Measurements from ENCODE around the gene GTF2E1.

The GTF2E1 gene

DNA sequence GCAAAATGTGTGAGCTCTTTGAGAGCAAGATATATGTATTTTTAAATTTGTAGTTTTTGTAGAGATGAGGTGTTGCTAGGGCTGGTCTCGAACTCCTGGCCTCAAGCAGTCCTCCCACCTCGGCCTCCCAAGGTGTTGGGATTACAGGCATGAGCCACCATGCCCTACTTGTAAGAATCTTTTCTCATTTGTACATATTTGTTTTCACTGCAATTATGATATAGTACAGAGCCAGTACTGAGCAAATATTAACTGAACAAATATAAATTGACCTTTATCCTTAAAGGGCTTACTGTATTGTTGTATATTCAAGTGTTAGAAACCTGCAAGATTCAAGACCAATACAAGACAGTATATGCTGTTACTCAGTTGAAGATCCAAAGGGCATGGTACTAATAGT is 53.4 kb downstream of the GTF2E1 start:
- H3K27me3 ChIP-seq (replicated peaks; ENCODE audit: control insufficient read depth, insufficient read depth, low read length): no peaks in the 10 kb centered on the region
- H3K4me3 ChIP-seq (replicated peaks; ENCODE audit: low read depth, low read length): no peak overlapping the region
- TF ChIP-seq, protein P1, sequence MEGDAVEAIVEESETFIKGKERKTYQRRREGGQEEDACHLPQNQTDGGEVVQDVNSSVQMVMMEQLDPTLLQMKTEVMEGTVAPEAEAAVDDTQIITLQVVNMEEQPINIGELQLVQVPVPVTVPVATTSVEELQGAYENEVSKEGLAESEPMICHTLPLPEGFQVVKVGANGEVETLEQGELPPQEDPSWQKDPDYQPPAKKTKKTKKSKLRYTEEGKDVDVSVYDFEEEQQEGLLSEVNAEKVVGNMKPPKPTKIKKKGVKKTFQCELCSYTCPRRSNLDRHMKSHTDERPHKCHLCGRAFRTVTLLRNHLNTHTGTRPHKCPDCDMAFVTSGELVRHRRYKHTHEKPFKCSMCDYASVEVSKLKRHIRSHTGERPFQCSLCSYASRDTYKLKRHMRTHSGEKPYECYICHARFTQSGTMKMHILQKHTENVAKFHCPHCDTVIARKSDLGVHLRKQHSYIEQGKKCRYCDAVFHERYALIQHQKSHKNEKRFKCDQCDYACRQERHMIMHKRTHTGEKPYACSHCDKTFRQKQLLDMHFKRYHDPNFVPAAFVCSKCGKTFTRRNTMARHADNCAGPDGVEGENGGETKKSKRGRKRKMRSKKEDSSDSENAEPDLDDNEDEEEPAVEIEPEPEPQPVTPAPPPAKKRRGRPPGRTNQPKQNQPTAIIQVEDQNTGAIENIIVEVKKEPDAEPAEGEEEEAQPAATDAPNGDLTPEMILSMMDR (IDR thresholded peaks at IDR 0.05; ENCODE audit: insufficient read depth, low read length, poor library complexity, severe bottlenecking): no peak
- DNase-seq (ENCODE audit: extremely low read depth, insufficient read length): no peak
- no peaks in the 10 kb centered on the region for H3K36me3 ChIP-seq (ENCODE audit: control insufficient read depth, insufficient read depth, low read length)

DNA sequence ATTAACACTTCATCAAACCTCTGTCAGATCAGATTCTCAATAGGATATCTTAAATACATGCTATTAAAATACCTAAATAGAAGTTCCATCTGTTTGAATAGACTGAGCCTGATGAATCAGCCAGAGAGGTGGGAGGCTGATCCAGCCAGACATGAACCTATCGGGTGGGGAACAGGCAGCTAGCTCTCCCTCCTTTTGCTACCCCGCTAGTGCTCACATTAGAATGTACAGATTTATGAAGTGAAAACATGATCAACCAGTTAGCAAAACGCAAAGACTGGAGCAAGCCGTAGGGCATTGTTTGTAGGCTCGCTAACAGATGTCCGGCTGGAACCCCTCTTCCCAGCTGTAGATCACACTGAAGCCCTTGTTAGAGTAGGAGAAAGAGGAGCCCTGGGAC is 54.4 kb downstream of the GTF2E1 start:
- TF ChIP-seq, protein P1 (IDR thresholded peaks at IDR 0.05; ENCODE audit: insufficient read depth, low read length, poor library complexity, severe bottlenecking): no peak
- Histone ChIP-seq H3K36me3 (ENCODE audit: control insufficient read depth, insufficient read depth, low read length) (no peaks in the 10 kb centered on the region), H3K27me3 (replicated peaks; ENCODE audit: control insufficient read depth, insufficient read depth, low read length) (no peaks in the 10 kb centered on the region), H3K4me3 (replicated peaks; ENCODE audit: low read depth, low read length) (no peak overlapping the region)
- no peak for DNase-seq (ENCODE audit: extremely low read depth, insufficient read length)

DNA sequence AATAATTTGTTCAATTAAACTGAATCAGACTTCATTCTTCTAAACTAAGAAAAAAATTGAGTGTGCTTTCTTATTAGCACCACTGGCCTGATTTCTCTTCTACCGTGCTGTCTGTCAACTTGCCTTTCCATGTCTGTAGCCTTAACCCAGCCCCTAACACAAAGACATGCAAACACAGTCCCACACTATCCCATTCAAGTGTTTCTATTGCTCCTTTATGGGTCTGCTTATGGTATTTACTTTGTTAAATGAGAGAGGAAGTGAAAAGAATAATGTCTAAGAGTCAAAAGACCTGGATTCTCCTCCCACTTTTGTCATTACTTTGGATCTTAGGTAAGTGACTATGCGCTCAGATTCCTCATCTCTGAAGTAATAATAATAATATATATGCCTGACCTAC is 55.3 kb downstream of the GTF2E1 start:
- Histone ChIP-seq H3K4me3 (replicated peaks; ENCODE audit: low read depth, low read length) (no peak overlapping the region), H3K36me3 (ENCODE audit: control insufficient read depth, insufficient read depth, low read length) (no peaks in the 10 kb centered on the region), H3K27me3 (replicated peaks; ENCODE audit: control insufficient read depth, insufficient read depth, low read length) (no peaks in the 10 kb centered on the region)
- no peak for DNase-seq (ENCODE audit: extremely low read depth, insufficient read length)
- TF ChIP-seq, protein P1 (IDR thresholded peaks at IDR 0.05; ENCODE audit: insufficient read depth, low read length, poor library complexity, severe bottlenecking): no peak

DNA sequence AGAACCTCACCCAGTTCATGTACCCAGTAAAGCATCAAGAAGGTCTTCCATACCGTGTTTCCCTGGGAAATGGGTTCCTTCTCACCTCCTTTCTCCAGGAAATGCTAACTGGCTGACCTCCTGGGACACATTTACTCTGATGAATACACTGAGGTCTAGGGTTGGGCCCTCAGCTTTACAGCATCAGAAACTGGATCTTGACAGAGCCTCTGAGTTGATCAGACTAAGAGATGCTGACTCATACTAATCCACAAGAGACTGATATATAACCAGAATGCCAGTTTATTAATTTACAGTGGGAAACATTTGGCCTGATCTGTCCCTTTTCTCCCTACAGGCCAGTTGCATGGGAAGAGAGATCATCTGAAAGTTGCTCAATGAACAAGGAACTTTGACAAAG is 55.8 kb downstream of the GTF2E1 start:
- TF ChIP-seq, protein P1 (IDR thresholded peaks at IDR 0.05; ENCODE audit: insufficient read depth, low read length, poor library complexity, severe bottlenecking): no peak

DNA sequence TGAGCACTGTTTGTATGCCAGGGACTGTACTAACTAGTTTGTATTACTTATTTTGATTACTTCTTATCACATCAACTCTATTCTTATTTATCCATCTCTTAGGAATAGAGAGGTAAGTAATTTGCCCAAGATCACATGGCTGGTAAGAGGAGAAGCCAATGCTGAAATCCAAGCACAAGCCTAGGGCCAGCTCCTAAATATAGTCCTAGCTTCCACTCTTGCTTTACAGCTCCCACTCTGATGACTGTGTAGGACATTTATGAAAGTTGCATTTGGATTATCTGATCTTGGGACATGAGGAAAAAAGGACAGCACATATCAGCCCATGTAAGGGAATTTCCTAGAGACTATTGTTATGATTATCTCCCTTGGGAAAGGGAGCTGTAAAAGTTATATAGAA is 58.1 kb downstream of the GTF2E1 start:
- no peaks in the 10 kb centered on the region for H3K36me3 ChIP-seq (ENCODE audit: control insufficient read depth, insufficient read depth, low read length)
- TF ChIP-seq, protein P1 (IDR thresholded peaks at IDR 0.05; ENCODE audit: insufficient read depth, low read length, poor library complexity, severe bottlenecking): no peak
- DNase-seq (ENCODE audit: extremely low read depth, insufficient read length): no peak
- H3K27me3 ChIP-seq (replicated peaks; ENCODE audit: control insufficient read depth, insufficient read depth, low read length): no peaks in the 10 kb centered on the region
- H3K4me3 ChIP-seq (replicated peaks; ENCODE audit: low read depth, low read length): no peak overlapping the region

More for the DNA sequence above, 55.8 kb downstream of the GTF2E1 start:
- no peak for DNase-seq (ENCODE audit: extremely low read depth, insufficient read length)
- Histone ChIP-seq H3K27me3 (replicated peaks; ENCODE audit: control insufficient read depth, insufficient read depth, low read length) (no peaks in the 10 kb centered on the region), H3K4me3 (replicated peaks; ENCODE audit: low read depth, low read length) (no peak overlapping the region), H3K36me3 (ENCODE audit: control insufficient read depth, insufficient read depth, low read length) (no peaks in the 10 kb centered on the region)

DNA sequence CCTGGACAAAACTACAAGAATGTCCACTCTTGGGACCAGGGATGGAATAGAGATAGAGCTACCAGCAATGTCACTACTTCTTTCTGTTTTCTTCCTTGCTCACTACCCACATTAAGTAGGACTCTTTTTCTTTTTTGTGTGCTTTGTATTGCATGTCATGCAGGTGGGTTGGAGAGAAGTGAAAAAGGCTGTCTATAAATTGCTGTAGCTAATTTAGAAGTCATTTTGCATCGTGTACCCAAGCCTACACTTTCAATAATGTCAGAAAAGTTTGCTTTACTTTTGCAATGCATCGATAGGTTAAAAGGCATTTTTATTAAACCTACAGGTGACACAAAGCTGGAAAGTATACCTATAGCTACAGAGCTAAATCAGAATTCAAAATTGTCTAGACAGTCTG is 58.9 kb downstream of the GTF2E1 start:
- DNase-seq (ENCODE audit: extremely low read depth, insufficient read length): no peak
- no peak overlapping the region for H3K4me3 ChIP-seq (replicated peaks; ENCODE audit: low read depth, low read length)
- H3K36me3 ChIP-seq (ENCODE audit: control insufficient read depth, insufficient read depth, low read length): no peaks in the 10 kb centered on the region
- H3K27me3 ChIP-seq (replicated peaks; ENCODE audit: control insufficient read depth, insufficient read depth, low read length): no peaks in the 10 kb centered on the region
- TF ChIP-seq, protein P1 (IDR thresholded peaks at IDR 0.05; ENCODE audit: insufficient read depth, low read length, poor library complexity, severe bottlenecking): no peak

Measured in GM06990 (cell line).